Measurements from ENCODE around the gene NCK2.

- TF ChIP-seq, protein P1, sequence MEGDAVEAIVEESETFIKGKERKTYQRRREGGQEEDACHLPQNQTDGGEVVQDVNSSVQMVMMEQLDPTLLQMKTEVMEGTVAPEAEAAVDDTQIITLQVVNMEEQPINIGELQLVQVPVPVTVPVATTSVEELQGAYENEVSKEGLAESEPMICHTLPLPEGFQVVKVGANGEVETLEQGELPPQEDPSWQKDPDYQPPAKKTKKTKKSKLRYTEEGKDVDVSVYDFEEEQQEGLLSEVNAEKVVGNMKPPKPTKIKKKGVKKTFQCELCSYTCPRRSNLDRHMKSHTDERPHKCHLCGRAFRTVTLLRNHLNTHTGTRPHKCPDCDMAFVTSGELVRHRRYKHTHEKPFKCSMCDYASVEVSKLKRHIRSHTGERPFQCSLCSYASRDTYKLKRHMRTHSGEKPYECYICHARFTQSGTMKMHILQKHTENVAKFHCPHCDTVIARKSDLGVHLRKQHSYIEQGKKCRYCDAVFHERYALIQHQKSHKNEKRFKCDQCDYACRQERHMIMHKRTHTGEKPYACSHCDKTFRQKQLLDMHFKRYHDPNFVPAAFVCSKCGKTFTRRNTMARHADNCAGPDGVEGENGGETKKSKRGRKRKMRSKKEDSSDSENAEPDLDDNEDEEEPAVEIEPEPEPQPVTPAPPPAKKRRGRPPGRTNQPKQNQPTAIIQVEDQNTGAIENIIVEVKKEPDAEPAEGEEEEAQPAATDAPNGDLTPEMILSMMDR (conservative IDR thresholded peaks at IDR 0.05; ENCODE audit: low read length): no peak
- TF ChIP-seq EZH2phosphoT487 (IDR thresholded peaks at IDR 0.05; ENCODE audit: borderline replicate concordance): no peak
Observed at GRCh38 chr2:105936954-105937353, 192.2 kb downstream of the NCK2 start.

All from Loucy (cell line).